Nephron (organoid): Measurements from ENCODE around the gene RPL37.
"Not testable (repeated sequence)": the region's sequence is repeated elsewhere in the genome, so short reads cannot be mapped to it uniquely, and the experiment has no call there.

Experiments
- H3K27ac Mint-ChIP-seq, 3 experiments: 2 replicates each; pipeline ENCODE4 v1.8.0; 2020; ENCODE audit warnings: mixed read lengths in 3 of 3, mild to moderate bottlenecking in 2 of 3, moderate library complexity in 1 of 3
- H3K27me3 Mint-ChIP-seq: 2 replicates; pipeline ENCODE4 v1.8.0; 2021; ENCODE audit warnings: low read depth, mild to moderate bottlenecking, moderate library complexity, mixed read lengths
- H3K36me3 Mint-ChIP-seq: 2 replicates; pipeline ENCODE4 v1.8.0; 2020; ENCODE audit warnings: low read depth, mixed read lengths
- H3K4me1 Mint-ChIP-seq: 2 replicates; pipeline ENCODE4 v1.8.0; 2020; ENCODE audit warnings: mixed read lengths
- H3K4me3 Mint-ChIP-seq, 3 experiments: 2 replicates each; pipeline ENCODE4 v1.8.0; 2020; ENCODE audit warnings: mild to moderate bottlenecking in 3 of 3, mixed read lengths in 3 of 3, moderate library complexity in 2 of 3
- H3K9me3 Mint-ChIP-seq: 2 replicates; pipeline ENCODE4 v1.8.0; 2020; ENCODE audit warnings: mixed read lengths
- CTCF ChIP-seq, 3 experiments: fragments of 200-600 bp; sonication (generic); IDR thresholded peaks; one replicate each; pipeline ENCODE4 v1.5.0; 2021; ENCODE audit warnings: antibody characterized with exemption in 3 of 3; ENCODE audit not compliant: unreplicated experiment in 3 of 3

Gene RPL37

GRCh38 chr5:40829748-40830533, 5.1 kb downstream of the RPL37 start:
- TF ChIP-seq CTCF (IDR thresholded peaks at IDR 0.05; ENCODE audit: unreplicated experiment in 3 of 3) = no peak
- Mint-ChIP-seq H3K27me3 (no peaks in the 10 kb centered on the region), H3K4me1 (peaks cover 24% of the 10 kb centered on the region), H3K4me3 (no peak overlapping the region), H3K27ac (no peak overlapping the region), H3K9me3 (no peaks in the 10 kb centered on the region), H3K36me3 (peaks cover 96% of the 10 kb centered on the region)

- Mint-ChIP-seq H3K27ac (no peak overlapping the region), H3K4me3 (no peak overlapping the region)
These were observed 6.0 kb downstream of the RPL37 start for GRCh38 chr5:40828690-40829661.

GRCh38 chr5:40828021-40828631, 6.9 kb downstream of the RPL37 start:
- H3K27ac Mint-ChIP-seq = peak overlapping the region in 1 of 3 experiments; percentile 6
- peaks cover 8% of the 10 kb centered on the region for H3K4me1 Mint-ChIP-seq
- no peaks in the 10 kb centered on the region for H3K27me3 Mint-ChIP-seq
- H3K4me3 Mint-ChIP-seq = no peak overlapping the region
- TF ChIP-seq CTCF (IDR thresholded peaks at IDR 0.05; ENCODE audit: unreplicated experiment in 3 of 3) = no peak
- H3K9me3 Mint-ChIP-seq = no peaks in the 10 kb centered on the region
- peaks cover 84% of the 10 kb centered on the region for H3K36me3 Mint-ChIP-seq

More at GRCh38 chr5:40828690-40829661, 6.0 kb downstream of the RPL37 start:
- Mint-ChIP-seq H3K27me3 (no peaks in the 10 kb centered on the region), H3K36me3 (peaks cover 89% of the 10 kb centered on the region), H3K4me1 (peaks cover 16% of the 10 kb centered on the region), H3K9me3 (no peaks in the 10 kb centered on the region)
- TF ChIP-seq CTCF (IDR thresholded peaks at IDR 0.05; ENCODE audit: unreplicated experiment in 3 of 3) = no peak

- Mint-ChIP-seq H3K27ac (peak overlapping the region in 1 of 3 experiments; percentile 6), H3K27me3 (no peaks in the 10 kb centered on the region), H3K4me1 (peaks cover under 1% of the 10 kb centered on the region), H3K9me3 (no peaks in the 10 kb centered on the region), H3K4me3 (no peak overlapping the region), H3K36me3 (peaks cover 80% of the 10 kb centered on the region)
- TF ChIP-seq CTCF (IDR thresholded peaks at IDR 0.05; ENCODE audit: unreplicated experiment in 3 of 3) = no peak
These were observed 7.6 kb downstream of the RPL37 start for GRCh38 chr5:40827188-40827977.

- H3K4me1 Mint-ChIP-seq = no peaks in the 10 kb centered on the region
- H3K27me3 Mint-ChIP-seq = no peaks in the 10 kb centered on the region
- H3K9me3 Mint-ChIP-seq = no peaks in the 10 kb centered on the region
- H3K27ac Mint-ChIP-seq = no peak overlapping the region
- TF ChIP-seq CTCF (IDR thresholded peaks at IDR 0.05; ENCODE audit: unreplicated experiment in 3 of 3) = no peak
- no peak overlapping the region for H3K4me3 Mint-ChIP-seq
- peaks cover 73% of the 10 kb centered on the region for H3K36me3 Mint-ChIP-seq
These were observed 8.4 kb downstream of the RPL37 start for GRCh38 chr5:40826489-40827187.

GRCh38 chr5:40825461-40826043, 9.5 kb downstream of the RPL37 start:
- Mint-ChIP-seq H3K36me3 (peaks cover 62% of the 10 kb centered on the region), H3K27ac (peak overlapping the region in 1 of 3 experiments; percentile 18)
- H3K4me3 Mint-ChIP-seq, H3K9me3 Mint-ChIP-seq, H3K4me1 Mint-ChIP-seq, H3K27me3 Mint-ChIP-seq: not testable (repeated sequence)
